H1 (cell line): Measurements from ENCODE around the gene CUL4B. TPM values are rescaled to one million over a fixed set of nuclear protein-coding genes. Genes with fewer than 3 reads are reported as not detected.

Source experiments
- POLR2A ChIP-seq, 2 experiments: IDR thresholded peaks; 1 replicate in 1 of 2; 2 replicates in 1 of 2; pipeline ENCODE4 v1.6.1; 2011; ENCODE audit warnings: low read depth in 2 of 2, low read length in 2 of 2, mild to moderate bottlenecking in 2 of 2; ENCODE audit errors: control extremely low read depth in 1 of 2
- SRF ChIP-seq: IDR thresholded peaks from 2 replicates; pipeline ENCODE4 v1.6.1; 2011; ENCODE audit warnings: mild to moderate bottlenecking, low read depth, low read length, moderate library complexity
- polyA plus RNA-seq, 7 experiments: library from polyadenylated mRNA; depleted of rRNA in 3 of 7; stranded (reverse) in 5 of 7; unstranded in 2 of 7; fragments of >200 nt in 5 of 7; fragments of 200-250 nt in 2 of 7; gene quantifications; 1 replicate in 5 of 7; 2 replicates in 1 of 7; 4 replicates in 1 of 7; pipeline versions ENCODE4 v1.2.1 to v1.2.3, GENCODE V29; 2011 to 2013; ENCODE audit warnings: missing spikeins in 2 of 7, mixed read lengths in 2 of 7
- total RNA-seq: library from RNA; stranded (reverse); fragmentation: NEBNext Ultra II Directional; extraction: Animal tissue kit (Norgen Biotek cat#: 25700); gene quantifications from 2 replicates; pipeline ENCODE4 v1.2.1, GENCODE V29; 2021

CUL4B gene
- total and polyA plus RNA-seq, 2 of the 8 experiments (the other 6 are each of a cell fraction or from before 2014, with no cell fraction given) = 11.7 to 44.0 TPM

DNA sequence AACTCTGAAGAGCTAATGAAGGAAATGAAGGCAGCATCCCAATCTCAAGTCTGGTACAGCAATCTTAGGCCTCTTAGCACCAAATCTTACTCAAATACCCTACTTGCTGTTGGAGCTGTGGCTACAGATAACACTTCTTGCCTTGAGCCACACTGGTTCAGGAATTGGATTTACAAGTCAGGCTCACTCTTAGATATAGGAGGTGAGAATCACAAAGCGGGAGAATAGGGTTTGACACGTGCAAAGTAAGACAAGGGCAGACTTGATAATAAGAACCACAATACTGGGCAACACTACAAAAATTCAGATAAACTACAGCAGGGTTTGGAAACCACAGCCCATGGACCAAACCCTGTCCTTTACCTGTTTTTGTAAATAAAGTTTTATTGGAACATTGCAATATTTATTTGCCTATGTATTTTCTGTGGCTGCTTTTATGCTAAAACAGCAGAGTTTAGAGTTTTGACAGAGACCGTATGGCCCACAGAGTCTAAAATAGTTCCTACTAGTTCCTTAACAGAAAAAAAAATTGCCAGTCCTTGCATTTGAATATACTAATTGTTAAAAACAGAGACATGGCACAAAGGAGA lies 9.3 kb upstream of the CUL4B start (continued):
- TF ChIP-seq SRF (no peak), POLR2A (IDR thresholded peaks at IDR 0.05; ENCODE audit: control extremely low read depth in 1 of 2, low read depth in 2 of 2, low read length in 2 of 2) (no peak)
